Ramos (cell line): ENCODE data around the gene NHEJ1.

Experiments
- in situ Hi-C: fragments of 300-500 bp; cut with MboI; formaldehyde crosslinking; loops from one replicate; pipeline ENCODE4 v1.14.3; 2022; ENCODE audit warnings: low sequenced_read_pairs; ENCODE audit not compliant: unreplicated experiment

NHEJ1 gene

DNA sequence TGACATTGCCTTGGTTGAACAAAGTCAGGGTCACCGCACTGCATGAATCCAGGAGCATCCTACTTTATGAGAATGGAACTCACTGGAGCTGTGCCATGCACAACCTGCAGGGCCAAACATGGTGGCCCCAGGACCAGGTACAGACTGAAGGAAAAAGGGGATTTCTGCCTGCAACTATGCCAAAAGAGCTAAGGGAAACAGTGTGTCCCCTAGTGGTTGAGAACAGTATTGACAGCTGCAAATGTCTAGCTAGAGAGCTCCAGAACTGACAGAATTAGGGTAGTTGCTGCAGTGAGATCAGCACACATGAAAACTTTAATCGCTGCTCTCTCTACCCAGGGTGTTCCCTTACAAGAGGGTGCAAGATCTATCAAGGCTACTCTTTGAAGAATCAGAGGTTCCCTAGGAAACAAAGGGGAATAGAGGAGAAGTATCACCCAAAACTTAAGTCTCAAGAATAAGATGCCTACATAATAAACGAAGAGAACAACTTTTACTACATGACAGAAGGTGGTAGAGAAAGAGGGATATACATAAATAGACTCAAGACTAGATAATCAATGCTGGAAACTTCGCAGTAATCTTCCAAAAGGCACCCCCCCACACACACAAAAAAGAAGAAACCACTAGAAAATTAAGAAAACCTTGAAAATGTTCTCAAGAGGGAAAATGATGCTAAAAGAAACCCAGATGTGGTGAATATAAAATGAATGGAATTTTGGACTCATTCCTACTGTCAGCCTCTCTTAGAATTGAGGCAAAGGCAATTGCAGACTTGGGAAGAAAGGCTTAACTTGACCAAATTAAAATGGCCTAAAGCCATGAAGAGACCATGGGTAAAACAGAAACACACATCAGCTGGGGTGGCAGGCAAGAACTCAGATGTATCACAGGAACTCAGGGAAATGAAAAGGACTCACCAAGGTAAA, 56.2 kb downstream of the NHEJ1 start:
- in situ Hi-C loops = no loop called here

DNA sequence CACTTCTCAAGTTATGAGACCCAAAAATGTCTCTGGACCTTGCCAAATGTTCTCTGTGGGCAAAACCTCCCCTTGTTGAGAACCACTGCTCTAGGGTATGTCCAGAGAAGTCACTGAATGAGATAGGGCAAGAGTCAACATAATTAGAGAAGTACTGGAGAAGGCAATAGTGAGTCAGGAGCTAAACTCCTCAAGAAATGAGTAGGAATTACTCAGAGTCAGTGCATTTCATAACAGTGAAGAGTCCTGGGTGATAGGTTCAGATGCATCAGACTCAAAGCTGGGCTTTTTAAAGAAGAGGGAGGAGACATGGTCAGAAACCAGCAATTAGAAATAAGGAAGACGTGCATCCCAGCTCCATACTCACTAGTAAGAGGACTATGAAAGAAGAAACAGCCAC, 61.3 kb downstream of the NHEJ1 start:
- in situ Hi-C loops = no loop called here

DNA sequence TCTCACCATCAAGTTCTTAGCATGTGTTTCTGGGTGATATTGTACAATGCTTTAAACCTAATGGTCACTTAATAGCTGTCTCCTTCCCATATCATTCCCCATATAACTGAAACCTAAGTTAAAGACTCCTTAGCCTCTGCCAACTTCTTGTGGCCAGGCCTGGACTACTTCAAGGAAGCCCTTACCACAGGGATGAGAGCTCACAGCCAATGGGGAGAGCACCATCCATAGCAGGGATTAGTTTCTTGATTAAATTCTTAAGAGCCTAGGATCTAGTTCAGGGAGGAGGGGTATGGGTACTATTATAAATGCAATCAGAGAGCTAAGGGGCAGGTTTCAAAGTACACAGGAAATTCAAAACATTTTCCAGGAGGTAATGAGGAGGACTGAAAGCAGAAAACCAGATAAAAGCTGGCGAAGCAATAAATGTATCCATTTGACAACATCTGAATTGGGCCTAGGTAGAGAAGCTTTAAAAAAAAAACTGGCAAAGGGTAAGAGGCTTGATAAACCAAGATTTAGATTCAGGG, 65.1 kb downstream of the NHEJ1 start:
- in situ Hi-C loops = no loop called here

DNA sequence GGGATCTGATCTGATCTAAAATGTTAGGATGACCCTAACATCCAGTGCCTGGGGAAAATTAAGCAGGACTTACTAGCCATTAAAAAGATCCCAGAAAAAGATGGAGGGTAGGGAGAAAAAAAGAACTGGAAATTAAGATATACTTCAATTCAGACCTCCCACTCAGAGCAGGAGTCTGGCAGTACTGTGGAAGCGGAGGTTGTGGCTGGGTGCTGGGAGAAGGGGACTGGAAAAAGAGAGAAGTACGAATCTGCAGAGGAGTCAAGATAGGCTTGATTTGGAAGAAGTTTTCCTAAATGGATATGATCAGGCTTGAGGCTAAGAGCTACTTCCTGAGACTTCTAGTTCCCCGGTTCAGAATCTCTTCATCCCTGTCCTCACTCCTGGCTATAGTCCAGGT, 66.4 kb downstream of the NHEJ1 start:
- in situ Hi-C loops = no loop called here

DNA sequence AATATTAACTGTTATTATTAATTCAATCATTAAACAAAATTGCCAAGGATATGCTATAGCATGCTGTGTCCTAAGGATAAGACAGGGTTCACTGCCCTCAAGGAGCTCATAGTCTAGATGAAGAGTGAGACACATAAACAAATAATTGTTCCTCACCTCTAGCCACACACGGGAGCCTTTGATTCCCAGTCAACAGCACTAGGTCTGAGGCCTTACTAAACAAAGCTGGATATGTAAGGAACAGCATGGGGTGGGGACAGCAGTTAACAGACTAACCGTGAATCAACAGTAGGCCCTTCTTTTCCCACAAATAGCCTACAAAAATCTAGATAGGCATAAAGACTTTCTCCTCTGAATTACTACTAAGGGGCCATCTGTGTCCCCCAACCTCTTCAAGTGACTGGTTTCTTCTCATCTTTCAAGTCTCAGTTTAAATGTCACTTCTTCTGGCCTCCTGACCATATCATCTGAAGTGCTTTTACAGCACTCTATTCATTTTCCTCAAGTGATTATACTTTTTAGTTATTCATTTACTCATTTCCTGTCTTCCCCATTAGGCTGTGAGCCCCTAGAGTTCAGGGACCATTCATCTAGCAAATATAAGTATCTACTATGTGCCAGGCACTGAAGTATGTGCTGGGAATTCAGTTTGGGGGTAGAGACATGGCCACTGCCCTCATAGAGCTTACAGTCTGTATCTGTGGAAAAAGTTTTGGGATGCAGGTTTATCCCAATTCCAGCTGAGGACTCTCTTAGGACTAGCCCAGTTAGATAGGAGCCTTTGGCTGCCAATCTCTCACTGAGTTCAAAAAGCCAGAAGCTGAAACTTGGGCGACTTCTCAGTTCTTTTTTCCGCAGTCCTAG, 69.9 kb downstream of the NHEJ1 start:
- in situ Hi-C loops = no loop called here

- in situ Hi-C loops = no loop called here
Measured at GRCh38 chr2:219089330-219089729, 71.3 kb downstream of the NHEJ1 start.

DNA sequence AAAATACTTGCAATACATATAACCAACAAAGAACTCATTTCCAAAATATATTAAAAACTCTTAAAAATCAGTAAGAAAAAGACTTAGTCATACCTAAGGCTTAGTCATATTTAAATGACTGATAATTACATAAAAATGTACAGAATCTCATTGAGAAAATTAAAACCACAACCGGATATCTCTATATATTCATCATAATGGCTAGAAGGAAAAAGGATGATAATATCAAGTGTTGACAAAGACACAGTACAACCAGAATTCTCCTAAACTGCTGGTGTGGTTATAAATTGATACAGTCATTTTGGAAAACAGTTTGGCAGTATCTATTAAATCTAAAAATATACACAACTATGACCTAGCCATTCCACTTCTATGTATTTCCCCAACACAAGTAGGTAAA, 72.8 kb downstream of the NHEJ1 start:
- in situ Hi-C loops = no loop called here

- in situ Hi-C loops = no loop called here
Measured at GRCh38 chr2:219087361-219087760, 73.3 kb downstream of the NHEJ1 start.

GRCh38 chr2:219086196-219086595, 74.4 kb downstream of the NHEJ1 start:
- in situ Hi-C loops = no loop called here

GRCh38 chr2:219084791-219085190, 75.8 kb downstream of the NHEJ1 start:
- in situ Hi-C loops = no loop called here

GRCh38 chr2:219082332-219082958, 78.2 kb downstream of the NHEJ1 start:
- in situ Hi-C loops = no loop called here

GRCh38 chr2:219081701-219082331, 78.8 kb downstream of the NHEJ1 start:
- in situ Hi-C loops = no loop called here

GRCh38 chr2:219081096-219081495, 79.5 kb downstream of the NHEJ1 start:
- in situ Hi-C loops = no loop called here

GRCh38 chr2:219079417-219079816, 81.2 kb downstream of the NHEJ1 start:
- in situ Hi-C loops = no loop called here

DNA sequence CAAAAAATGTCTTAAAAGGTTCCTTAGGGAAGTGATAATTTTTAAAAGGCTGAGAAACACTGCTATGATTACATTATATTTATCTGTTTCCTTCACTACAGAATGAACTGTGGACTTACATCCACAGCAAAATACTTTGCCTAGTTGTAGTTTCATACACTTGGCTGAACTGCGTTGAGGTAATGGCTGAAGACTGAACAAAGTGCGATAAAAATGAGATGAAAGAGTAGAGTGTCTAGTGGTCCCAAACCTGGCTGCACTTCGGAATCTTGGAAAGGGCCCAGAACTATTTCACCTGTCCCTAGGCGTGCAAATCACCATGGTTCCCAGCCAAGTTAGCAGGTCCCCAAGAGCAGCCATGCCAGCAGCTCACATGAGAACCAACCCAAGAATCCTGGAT, 81.7 kb downstream of the NHEJ1 start:
- in situ Hi-C loops = no loop called here

- in situ Hi-C loops = no loop called here
Measured at GRCh38 chr2:219078126-219078525, 82.5 kb downstream of the NHEJ1 start.

DNA sequence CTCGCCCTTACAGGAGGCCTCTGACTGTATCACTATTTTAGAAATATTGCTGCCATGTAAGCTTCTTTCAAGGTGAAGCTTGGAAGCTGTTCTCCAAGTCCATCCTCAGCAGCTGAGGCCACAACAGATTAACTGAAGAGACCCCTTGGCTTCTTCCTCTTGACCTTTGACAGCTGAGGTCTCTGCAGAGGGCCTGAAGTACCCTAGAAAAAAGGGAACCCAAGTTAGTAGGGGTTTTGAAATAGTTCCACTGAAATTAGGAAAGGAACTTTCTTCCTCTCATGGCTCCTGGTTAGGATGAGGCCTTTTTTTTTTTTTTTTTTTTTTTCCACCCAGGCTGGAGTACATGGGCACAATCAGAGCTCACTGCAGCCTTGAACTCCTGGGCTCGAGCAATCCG, 84.4 kb downstream of the NHEJ1 start:
- in situ Hi-C loops = no loop called here

GRCh38 chr2:219073413-219074129, 87.0 kb downstream of the NHEJ1 start:
- in situ Hi-C loops = no loop called here

DNA sequence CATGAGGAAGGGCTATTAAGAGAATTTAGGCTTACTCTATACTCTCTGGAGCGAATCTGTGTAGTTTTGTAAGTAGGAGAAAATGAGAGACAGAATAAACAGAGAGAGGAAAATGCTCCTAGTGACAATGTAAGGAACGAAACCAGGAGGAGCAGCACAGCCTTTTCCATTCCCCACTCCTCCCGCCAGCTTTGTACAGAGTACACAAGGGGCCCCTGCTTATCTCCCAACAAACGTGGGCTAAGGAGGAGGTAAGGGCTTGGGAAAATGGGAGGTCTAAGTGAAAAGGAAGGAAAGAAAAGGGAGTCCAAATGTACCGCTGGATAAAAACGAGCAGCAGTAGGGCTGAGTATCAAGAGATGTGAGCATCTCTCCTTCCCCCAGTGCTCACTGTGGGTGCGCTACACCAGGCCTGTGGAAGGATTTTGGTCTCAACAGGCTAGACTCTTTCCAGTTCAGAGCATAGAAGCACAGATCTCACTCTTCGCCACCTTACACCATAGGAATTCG, 87.8 kb downstream of the NHEJ1 start:
- in situ Hi-C loops = no loop called here
